Panc1 (cell line): ENCODE data around the gene OSBP2.

Experiments
- POLR2AphosphoS5 ChIP-seq: IDR thresholded peaks from 2 replicates; pipeline ENCODE4 v1.6.1; 2012; ENCODE audit warnings: mild to moderate bottlenecking, low read depth, low read length, moderate library complexity
- TCF7L2 ChIP-seq: IDR thresholded peaks from 2 replicates; pipeline ENCODE4 v1.6.1; 2011; ENCODE audit warnings: mild to moderate bottlenecking, low read depth, low read length, inconsistent platforms
- TF ChIP-seq, protein P1 (sequence below): fragments of 450-650 bp; IDR thresholded peaks from 2 replicates; pipeline ENCODE4 v1.5.1; 2017; ENCODE audit warnings: mild to moderate bottlenecking
- TF ChIP-seq, protein P2 (sequence below), 2 experiments: IDR thresholded peaks; 2 replicates each; pipeline ENCODE4 v1.6.1; 2011 to 2012; ENCODE audit warnings: low read depth in 2 of 2, control low read depth in 1 of 2, low read length in 1 of 2, mild to moderate bottlenecking in 1 of 2, moderate library complexity in 1 of 2; ENCODE audit not compliant: insufficient read depth in 1 of 2

DNA sequence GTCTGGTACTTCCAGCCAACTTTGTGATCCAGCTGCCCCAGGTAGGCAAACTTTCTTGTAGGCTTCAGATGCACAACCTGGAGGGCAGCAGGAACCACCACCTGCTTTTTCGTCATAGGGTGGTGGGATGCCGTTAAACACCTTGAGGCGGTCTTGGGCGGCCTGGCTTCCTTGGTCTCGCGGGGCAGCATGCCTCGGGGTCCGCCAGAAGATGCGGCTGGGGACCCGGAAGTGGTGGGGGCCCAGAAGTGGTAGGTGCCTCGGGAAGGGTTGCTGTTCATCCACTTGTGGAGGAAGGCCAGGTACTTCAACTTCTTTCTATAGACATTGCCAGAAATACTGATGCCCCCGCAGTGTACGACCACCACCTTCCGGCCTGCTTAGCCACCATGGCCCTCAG is 40.3 kb upstream of the OSBP2 start:
- TF ChIP-seq, protein P1, sequence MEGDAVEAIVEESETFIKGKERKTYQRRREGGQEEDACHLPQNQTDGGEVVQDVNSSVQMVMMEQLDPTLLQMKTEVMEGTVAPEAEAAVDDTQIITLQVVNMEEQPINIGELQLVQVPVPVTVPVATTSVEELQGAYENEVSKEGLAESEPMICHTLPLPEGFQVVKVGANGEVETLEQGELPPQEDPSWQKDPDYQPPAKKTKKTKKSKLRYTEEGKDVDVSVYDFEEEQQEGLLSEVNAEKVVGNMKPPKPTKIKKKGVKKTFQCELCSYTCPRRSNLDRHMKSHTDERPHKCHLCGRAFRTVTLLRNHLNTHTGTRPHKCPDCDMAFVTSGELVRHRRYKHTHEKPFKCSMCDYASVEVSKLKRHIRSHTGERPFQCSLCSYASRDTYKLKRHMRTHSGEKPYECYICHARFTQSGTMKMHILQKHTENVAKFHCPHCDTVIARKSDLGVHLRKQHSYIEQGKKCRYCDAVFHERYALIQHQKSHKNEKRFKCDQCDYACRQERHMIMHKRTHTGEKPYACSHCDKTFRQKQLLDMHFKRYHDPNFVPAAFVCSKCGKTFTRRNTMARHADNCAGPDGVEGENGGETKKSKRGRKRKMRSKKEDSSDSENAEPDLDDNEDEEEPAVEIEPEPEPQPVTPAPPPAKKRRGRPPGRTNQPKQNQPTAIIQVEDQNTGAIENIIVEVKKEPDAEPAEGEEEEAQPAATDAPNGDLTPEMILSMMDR = no peak
- TF ChIP-seq TCF7L2 = no peak
- no peak for TF ChIP-seq POLR2AphosphoS5
- TF ChIP-seq, protein P2, sequence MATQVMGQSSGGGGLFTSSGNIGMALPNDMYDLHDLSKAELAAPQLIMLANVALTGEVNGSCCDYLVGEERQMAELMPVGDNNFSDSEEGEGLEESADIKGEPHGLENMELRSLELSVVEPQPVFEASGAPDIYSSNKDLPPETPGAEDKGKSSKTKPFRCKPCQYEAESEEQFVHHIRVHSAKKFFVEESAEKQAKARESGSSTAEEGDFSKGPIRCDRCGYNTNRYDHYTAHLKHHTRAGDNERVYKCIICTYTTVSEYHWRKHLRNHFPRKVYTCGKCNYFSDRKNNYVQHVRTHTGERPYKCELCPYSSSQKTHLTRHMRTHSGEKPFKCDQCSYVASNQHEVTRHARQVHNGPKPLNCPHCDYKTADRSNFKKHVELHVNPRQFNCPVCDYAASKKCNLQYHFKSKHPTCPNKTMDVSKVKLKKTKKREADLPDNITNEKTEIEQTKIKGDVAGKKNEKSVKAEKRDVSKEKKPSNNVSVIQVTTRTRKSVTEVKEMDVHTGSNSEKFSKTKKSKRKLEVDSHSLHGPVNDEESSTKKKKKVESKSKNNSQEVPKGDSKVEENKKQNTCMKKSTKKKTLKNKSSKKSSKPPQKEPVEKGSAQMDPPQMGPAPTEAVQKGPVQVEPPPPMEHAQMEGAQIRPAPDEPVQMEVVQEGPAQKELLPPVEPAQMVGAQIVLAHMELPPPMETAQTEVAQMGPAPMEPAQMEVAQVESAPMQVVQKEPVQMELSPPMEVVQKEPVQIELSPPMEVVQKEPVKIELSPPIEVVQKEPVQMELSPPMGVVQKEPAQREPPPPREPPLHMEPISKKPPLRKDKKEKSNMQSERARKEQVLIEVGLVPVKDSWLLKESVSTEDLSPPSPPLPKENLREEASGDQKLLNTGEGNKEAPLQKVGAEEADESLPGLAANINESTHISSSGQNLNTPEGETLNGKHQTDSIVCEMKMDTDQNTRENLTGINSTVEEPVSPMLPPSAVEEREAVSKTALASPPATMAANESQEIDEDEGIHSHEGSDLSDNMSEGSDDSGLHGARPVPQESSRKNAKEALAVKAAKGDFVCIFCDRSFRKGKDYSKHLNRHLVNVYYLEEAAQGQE (IDR thresholded peaks at IDR 0.05; ENCODE audit: insufficient read depth in 1 of 2, low read depth in 2 of 2, low read length in 1 of 2) = no peak
